GM19438 (cell line): ENCODE data around the gene COL6A2.
"Not testable (repeated sequence)": the region's sequence is repeated elsewhere in the genome, so short reads cannot be mapped to it uniquely, and the experiment has no call there.

Experiments
- ATAC-seq: cut with Tn5 transposase; IDR thresholded peaks from one replicate; pipeline ENCODE4 v1.9.1; 2021; ENCODE audit warnings: low read depth; ENCODE audit not compliant: unreplicated experiment

The COL6A2 gene

DNA sequence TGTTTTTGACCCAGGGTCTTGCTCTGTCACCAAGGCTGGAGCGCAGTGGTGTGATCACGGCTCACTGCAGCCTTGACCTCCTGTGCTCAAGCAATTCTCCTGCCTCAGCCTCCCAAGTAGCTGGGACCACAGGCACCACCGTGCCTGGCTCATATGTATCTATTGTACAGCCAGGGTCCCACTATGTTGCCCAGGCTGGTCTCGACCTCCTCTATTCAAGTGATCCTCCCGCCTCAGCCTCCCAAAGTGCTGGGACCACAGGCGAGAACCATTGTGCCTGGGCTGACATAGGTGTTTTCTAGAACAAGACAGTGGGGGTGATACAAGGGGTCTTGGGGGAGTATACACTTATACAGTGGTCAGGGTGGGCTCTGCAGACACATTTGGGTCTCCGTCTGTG, 40.0 kb downstream of the COL6A2 start:
- ATAC-seq: no peak

- no peak for ATAC-seq
These were observed 40.6 kb downstream of the COL6A2 start for GRCh38 chr21:46138383-46138970.

DNA sequence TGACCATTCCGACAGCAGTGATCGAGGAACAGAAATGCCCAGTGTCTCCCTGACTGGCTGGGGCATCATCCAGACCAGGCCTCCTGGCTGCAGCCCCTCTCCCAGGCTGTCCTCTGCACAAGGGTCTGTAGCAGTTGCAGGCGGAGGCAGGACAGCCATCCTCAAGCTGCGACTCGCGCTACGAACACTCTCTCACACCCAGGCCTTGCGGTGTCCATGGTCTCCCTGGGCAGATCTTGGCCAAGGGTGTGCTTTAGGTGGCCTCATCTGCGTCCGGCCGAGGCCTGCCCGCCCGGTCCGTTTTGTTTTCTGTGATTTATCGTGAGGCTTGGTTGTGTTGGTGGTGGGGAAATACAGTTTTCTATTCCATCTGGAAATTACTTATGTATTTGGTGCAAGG, 41.8 kb downstream of the COL6A2 start:
- ATAC-seq: no peak

DNA sequence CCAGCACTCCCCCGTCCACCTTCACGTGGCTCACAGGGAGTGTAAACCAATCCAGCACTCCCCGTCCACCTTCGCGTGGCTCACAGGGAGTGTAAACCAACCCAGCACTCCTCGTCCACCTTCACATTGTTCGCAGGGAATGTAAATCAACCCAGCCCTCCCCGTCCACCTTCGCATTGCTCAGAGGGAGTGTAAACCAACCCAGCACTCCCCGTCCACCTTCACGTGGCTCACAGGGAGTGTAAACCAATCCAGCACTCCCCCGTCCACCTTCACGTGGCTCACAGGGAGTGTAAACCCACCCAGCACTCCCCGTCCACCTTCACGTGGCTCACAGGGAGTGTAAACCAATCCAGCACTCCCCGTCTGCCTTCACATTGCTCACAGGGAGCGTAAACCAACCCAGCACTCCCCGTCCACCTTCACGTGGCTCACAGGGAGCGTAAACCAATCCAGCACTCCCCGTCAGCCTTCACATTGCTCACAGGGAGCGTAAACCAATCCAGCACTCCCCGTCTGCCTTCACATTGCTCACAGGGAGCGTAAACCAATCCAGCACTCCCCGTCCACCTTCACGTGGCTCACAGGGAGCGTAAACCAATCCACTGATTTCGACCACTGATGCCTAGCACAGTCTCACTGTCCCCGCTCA, 42.6 kb downstream of the COL6A2 start:
- ATAC-seq: not testable (repeated sequence)

DNA sequence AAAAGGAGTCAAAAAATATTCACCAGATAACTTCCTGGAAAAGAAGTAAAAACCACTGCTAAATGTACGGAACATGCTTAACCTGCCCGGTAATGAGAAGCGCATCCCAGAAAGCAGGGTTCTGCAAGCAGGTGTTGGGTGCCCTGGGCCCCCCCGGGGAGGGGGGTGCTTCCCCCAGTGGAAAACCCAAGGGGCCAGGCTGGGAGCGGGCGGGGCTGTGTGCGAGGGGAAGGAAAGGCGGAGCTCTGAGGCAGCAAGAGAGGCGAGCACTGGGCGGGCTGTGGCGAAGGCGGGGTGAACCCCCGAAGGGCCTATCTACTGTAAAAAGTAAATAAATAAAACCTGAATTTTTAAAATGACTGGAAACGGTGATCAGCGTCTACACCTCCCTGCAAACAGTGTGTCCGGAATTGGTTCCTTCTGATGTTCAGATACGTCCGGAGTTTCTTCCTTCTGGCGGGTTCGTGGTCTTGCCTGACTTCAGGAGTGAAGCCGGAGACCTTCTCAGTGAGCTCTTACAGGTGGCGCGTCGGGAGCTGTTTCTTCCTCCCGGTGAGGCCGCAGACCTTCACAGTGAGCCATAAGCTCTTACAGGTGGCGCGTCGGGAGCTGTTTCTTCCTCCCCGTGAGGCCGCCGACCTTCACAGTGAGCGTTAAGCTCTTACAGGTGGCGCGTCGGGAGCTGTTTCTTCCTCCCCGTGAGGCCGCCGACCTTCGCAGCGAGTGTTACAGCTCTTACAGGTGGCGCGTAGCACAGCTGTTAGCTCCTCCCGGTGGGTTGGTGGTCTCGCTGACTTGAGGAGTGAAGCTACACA, 44.1 kb downstream of the COL6A2 start:
- no peak for ATAC-seq

DNA sequence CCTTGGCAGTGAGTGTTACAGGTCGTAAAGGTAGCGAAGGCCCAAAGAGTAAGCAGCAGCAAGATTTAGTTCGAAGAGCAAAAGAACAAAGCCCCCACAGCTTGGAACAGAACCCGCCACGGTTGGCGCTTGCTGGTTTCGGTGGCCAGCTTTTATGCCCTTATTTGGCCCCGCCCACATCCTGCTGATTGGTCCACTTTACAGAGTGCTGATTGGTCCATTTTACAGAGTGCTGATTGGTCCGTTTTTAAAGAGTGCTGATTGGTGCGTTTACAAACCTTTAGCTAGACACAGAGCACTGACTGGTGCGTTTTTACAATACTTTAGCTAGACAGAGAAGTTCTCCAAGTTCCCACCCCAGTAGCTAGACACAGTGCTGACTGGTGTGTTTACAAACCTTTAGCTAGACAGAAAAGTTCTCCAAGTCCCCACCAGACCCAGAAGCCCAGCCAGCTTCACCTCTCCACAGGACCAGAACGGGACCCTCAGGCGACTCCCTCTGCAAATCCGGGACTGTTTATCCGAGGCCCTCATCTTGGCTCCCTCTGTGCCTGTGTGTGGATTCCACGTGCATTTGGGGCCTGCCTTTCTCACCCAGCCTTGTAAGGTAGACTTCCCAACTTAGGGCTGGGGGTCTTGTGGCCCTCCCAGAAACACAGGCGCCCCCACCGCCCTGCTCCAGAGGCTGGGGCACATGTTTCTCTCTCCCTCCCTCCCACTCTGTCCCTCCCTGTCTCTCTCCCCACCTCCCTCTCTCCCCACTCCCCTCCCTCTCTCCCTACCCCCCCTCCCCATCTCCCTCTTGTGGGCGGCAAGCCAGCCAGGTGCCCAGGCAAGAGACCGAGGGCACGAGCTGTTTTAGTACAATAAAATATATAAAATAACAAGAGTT, 44.9 kb downstream of the COL6A2 start:
- no peak for ATAC-seq

DNA sequence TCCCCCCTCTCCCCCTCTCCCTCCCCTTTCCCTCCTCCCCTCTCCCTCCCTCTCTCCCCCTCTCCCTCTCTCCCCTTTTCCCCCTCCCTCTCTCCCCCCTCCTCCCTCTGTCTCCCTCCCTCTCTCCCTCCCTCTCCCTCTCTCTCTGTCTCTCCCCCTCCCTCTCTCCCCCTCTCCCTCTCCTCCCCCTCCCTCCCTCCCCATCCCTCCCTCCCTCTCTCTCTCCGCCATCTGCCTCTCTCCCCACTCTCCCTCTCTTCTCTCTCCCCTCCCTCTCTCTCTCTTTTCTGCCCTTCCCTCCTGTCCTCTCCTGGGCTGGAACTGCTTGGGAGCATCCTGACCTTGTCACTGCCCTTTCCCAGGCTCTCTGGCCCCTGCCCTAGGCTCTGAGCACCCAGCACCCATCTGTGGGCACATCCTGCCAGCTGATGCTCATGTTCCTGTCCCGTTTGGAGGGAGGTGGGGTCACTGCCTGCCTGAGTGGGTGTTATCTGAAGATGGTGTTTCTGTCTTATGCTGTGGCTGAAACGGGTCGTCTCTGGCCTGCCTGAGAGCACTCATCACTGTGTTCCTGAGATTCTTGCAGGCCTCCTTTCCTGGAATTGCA, 46.7 kb downstream of the COL6A2 start:
- no peak for ATAC-seq

- ATAC-seq: no peak
These were observed 47.4 kb downstream of the COL6A2 start for GRCh38 chr21:46145159-46145839.

DNA sequence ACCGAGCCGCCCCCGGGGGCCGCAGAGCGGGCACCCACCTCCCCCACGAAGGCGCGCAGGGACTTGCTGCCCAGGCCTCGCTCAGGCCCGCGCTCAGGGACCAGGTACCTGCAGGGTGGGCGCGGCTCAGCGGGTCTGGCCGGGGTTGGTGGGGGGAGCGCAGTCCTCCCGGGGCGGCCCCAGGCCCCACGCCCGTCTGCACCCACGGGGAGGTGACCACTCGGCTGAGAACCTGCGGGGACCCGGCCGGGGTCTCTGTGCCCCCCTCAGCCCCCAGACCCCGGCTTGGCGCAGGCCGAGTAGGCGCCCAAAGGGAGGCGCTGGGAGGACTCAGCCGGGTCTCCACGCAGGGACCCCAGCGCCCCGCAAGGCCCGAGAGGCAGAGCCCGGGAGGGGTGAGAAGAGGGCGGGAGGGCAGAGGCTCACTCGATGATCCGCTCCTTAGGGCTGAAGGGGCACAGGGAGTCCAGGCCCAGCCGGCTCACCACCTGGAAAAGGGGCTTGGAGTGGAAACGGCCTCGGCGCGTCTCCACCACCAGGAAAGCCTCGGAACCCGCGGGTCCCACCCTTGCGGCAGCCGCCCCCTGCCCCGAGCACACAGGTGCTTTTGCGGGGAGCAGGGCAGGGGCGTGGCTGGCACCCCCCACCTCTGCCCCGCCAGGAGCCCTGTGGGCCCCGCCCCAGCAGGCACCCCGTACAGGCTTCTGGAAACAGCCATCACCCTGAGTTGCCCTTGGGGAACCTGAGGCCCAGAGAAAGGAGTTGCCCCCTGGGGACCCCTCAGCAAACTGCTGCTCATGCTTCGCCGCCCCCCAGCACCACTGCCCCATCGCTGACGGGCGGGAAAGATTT, 48.2 kb downstream of the COL6A2 start:
- no peak for ATAC-seq

DNA sequence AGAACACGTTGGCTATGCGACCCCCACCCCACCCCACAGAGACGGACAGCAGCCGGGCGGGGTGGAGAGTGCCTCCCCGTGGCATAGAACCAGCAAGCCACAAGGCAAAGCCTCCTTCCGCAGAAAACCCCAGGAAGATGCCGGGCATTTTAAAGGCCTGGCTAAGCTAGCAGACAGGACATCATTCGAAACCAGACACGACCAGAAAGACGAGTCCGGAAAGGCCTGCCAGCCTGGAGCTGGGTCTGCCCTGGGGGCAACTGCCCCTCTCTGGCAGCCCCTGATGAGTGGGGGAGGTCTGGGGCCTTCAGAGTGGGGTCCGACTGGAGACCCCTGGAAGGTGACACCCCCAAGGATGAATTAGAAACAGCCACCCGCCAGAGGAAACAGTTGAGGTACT, 48.9 kb downstream of the COL6A2 start:
- no peak for ATAC-seq

DNA sequence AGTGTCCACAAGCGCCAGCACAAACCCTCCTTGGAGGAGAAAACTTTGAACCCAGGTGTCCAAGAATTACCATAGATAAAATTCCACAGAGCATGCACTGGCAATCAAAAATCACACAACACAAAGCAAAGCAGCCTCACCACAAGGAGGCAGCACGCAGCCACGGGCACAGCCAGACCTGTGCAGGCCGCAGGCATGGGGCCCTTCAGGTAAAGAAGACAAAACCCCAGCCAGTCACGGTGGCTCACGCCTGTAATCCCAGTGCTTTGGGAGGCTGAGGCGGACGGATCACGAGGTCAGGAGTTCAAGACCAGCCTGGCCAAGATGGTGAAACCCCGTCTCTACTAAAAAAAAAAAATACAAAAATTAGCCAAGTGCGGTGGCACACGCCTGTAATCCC, 49.5 kb downstream of the COL6A2 start:
- not testable (repeated sequence) for ATAC-seq

- no peak for ATAC-seq
These were observed 50.2 kb downstream of the COL6A2 start for GRCh38 chr21:46148106-46148505.

- ATAC-seq: no peak
These were observed 51.4 kb downstream of the COL6A2 start for GRCh38 chr21:46149205-46149901.

DNA sequence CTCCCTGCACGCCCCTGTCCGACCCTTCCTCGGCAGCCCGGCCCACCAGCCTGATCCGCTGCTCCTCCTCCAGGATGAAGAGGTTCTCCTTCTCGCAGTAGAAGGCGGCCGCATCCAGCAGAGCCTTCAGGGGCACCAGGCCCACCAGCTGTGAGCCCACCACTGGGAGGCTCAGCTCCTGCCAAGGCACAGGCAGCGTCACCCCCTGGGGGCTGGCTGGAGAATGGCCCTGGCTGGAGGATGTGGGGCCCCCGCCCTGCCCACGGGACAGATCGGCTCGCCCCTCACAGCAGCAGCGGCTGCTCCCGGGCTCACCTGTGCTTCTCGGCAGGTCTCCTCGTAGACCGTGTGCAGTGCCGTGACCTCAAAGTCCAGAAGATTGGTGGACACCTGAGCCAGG, 52.2 kb downstream of the COL6A2 start:
- no peak for ATAC-seq

- no peak for ATAC-seq
These were observed 52.7 kb downstream of the COL6A2 start for GRCh38 chr21:46150491-46151121.

DNA sequence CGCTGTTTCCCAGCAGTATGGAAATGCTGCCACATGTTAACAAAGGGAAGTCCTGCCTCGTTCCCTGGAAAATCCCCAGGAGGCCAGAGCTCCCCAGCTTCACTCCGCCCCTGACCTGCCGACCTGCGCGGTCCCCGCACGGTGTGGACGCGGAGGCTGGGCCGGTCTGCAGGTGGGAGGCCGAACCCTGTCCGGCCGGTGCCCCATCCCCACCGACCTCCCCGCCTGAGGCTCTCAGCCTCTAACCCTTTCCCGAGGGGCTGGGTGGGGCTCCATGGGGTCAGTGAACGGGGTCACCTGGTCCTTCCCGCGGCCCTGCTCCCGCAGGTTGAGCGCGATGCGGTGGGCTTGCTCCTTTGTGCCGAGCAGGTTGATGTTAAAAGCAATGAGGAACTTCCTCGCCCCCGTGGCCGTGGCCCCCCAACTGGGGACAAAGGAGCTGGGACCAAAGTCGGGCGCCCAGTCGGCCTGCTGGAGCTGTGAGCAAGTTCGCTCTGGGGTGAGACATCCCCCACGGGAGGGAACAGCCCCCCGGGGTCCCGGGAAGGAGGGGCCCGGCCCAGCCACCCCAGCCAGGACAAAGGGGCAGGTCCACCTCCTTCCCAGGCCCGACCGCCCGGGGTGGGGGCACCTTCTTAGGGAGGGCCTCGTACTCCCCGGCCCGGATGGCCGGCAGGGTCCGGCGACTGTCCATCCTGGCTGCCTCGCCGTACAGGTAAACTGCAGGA, 53.5 kb downstream of the COL6A2 start:
- no peak for ATAC-seq
